Activated CD4-positive, alpha-beta memory T cell treated with anti-CD3 and anti-CD28 coated beads, Interleukin-2, amount 10 ng/mL, durations not matched to agents 7 days and 5 days (primary cell): ENCODE results near the gene YIF1A. TPM values are rescaled to one million over a fixed set of nuclear protein-coding genes. Genes with fewer than 3 reads are reported as not detected.

Source experiments
- CTCF ChIA-PET: fragments of 350-600 bp; sonication (Branson Sonifier 250); formaldehyde crosslinking; loops from one replicate; lab custom pipeline; 2021; ENCODE audit warnings: antibody characterized with exemption, inconsistent platforms; lab: Charles Lee
- POLR2A ChIA-PET: fragments of 350-600 bp; sonication (Branson Sonifier 250); formaldehyde crosslinking; loops from one replicate; lab custom pipeline; 2021; ENCODE audit warnings: antibody characterized with exemption; lab: Charles Lee
- DNase-seq: peaks from one replicate; pipeline ENCODE4 v3.0.0-alpha.2; 2020
- H3K27ac Mint-ChIP-seq: one replicate; pipeline ENCODE4 v1.8.0; 2021; ENCODE audit warnings: mild to moderate bottlenecking, mixed read lengths
- H3K27me3 Mint-ChIP-seq: one replicate; pipeline ENCODE4 v1.8.0; 2021; ENCODE audit warnings: mixed read lengths
- H3K36me3 Mint-ChIP-seq: one replicate; pipeline ENCODE4 v1.8.0; 2021; ENCODE audit warnings: low read depth, mixed read lengths
- H3K4me1 Mint-ChIP-seq: one replicate; pipeline ENCODE4 v1.8.0; 2021; ENCODE audit warnings: mixed read lengths
- H3K4me3 Mint-ChIP-seq: one replicate; pipeline ENCODE4 v1.8.0; 2021; ENCODE audit warnings: mild to moderate bottlenecking, mixed read lengths
- H3K9me3 Mint-ChIP-seq: one replicate; pipeline ENCODE4 v1.8.0; 2021; ENCODE audit warnings: mixed read lengths
- total RNA-seq, 2 experiments: library from RNA; stranded (reverse); gene quantifications; one replicate each; pipeline ENCODE4 v1.2.3, GENCODE V29; 2021

Gene YIF1A
- total RNA-seq, 2 experiments from 2014 or later, result 49.5 to 52.5 TPM

DNA sequence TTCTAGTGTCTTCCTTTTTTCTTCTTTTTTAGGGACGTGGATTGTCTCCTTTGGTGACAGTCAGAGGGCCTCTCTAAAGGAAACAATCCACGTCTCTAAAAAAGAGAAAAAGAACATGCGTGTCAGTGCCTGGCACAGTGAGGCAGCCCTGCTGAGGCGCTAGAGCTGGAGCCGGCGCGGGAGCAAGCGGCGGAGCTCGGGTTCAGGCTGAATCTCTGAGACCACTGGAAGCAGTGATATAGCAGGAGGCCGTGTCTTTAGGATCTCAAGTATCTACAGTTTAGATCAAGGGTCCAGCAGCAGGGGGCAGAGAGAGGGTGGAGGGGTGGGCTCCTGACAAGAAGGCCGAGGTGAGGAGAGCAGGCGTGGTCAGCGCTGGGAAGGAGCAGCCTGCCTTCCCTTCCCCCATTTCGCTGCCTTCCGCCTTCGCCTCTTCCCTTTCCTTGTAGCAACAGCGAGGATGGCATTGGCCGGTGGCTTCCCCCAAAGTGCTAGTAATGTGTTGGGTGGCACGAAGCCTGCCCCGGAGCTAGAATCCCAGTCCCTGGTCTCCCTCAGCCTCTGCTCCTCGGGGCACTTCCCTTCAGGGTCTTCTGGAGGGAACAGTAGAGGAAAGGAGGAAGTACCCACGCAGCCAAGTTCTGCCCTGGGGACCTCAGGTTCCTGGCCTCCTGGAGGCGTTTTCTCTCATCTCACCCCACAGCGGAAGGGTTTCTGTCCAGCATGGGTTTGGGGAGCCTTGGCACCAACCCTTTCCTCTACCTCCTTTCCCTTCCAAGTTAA, 48.8 kb downstream of the YIF1A start:
- H3K4me1 Mint-ChIP-seq, result no peaks in the 10 kb centered on the region
- peak overlapping the region; percentile 35 for H3K27ac Mint-ChIP-seq
- ChIA-PET POLR2A (no interaction called here), CTCF (interaction anchor here (1.0 to 1.8 kb wide), 2 partner anchors 18 to 146 kb away, joined by 4 to 5 read pairs; no protein-coding TSS in a partner anchor)
- no peaks in the 10 kb centered on the region for H3K27me3 Mint-ChIP-seq
- H3K4me3 Mint-ChIP-seq, result no peak overlapping the region
- peaks cover 22% of the 10 kb centered on the region for H3K36me3 Mint-ChIP-seq
- DNase-seq, result no peak
- no peaks in the 10 kb centered on the region for H3K9me3 Mint-ChIP-seq

DNA sequence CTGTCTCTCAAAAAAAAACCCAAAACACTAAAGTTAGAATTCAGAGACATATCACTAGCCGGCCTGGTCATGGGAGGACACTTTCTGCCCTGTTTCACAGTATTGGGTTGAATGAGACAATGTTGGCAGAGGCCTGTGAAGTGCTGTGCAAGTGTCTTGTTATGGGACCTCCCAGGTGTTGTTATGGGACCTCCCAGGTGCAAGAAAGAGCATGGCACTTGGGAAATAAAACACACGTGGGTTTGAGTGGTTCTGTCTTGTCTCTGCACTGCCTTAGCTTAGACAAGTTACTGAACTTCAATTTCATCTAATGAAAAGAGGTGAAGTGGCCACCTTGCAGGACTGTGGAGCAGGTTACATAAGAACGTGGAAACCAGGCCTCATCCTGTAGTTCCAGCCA, 49.4 kb downstream of the YIF1A start:
- Mint-ChIP-seq H3K9me3 (no peaks in the 10 kb centered on the region), H3K27ac (peak overlapping the region; percentile 19)

DNA sequence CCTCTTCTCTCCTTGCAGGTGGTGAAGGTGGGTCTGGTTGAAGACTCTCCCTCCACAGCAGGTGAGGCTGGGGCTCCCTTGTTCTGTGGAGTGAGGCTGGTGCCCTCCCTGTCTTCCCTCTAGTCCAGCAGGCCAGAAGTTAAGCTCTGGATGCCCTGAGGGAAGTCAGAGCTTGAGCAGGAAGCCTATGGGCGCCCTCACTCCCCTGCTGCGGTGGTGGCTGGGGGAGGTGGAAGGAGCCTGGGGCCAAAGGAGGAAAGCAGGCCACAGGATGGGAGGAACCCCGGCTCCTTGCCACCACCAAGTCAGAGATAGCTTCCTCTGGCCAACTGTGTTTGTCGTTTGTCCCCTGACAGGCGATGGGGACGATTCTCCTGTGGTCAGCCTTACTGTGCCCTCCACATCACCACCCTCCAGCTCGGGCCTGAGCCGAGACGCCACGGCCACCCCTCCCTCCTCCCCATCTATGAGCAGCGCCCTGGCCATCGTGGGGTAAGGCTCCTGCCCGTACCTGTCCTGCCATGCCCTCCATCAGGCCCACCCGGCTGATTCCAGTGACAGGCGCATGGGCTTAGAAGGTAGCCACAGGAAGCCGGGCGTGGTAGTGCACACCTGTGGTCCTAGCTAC, 50.0 kb downstream of the YIF1A start:
- ChIA-PET POLR2A (no interaction called here), CTCF (no interaction called here)
- H3K9me3 Mint-ChIP-seq, result no peaks in the 10 kb centered on the region
- no peaks in the 10 kb centered on the region for H3K27me3 Mint-ChIP-seq
- no peak overlapping the region for H3K4me3 Mint-ChIP-seq
- no peak for DNase-seq
- H3K36me3 Mint-ChIP-seq, result peaks cover 25% of the 10 kb centered on the region
- H3K27ac Mint-ChIP-seq, result peak overlapping the region; percentile 19
- H3K4me1 Mint-ChIP-seq, result no peaks in the 10 kb centered on the region

More for the DNA sequence above, 49.4 kb downstream of the YIF1A start:
- H3K27me3 Mint-ChIP-seq, result no peaks in the 10 kb centered on the region
- H3K4me3 Mint-ChIP-seq, result no peak overlapping the region
- CTCF ChIA-PET, result no interaction called here
- H3K36me3 Mint-ChIP-seq, result peaks cover 24% of the 10 kb centered on the region
- DNase-seq, result no peak
- H3K4me1 Mint-ChIP-seq, result no peaks in the 10 kb centered on the region
- POLR2A ChIA-PET, result no interaction called here

DNA sequence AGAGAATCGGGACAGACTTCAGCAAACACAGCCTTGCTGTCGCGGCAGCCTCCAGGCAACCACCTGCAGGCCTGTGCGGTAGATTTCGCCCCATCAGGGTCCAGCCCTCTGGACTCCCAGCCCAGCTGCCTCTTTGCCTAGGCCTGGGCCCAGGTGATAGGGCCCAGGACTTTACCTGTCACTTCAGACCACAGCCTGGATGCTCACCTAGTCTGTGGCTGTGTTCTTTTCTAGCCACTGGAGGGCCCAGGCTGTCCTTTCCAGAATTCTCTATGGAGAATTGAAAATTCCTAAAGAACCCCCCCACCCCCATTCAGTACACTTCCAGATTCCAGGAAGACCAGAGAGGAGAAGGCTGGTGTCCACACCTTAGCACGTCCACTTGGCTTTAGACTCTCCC, 51.1 kb downstream of the YIF1A start:
- POLR2A ChIA-PET, result interaction anchor here (1.4 kb wide), 1 partner anchor 14 kb away, joined by 3 read pairs; no protein-coding TSS in a partner anchor
- no peak overlapping the region for H3K27ac Mint-ChIP-seq
- CTCF ChIA-PET, result no interaction called here
- no peaks in the 10 kb centered on the region for H3K4me1 Mint-ChIP-seq
- no peak overlapping the region for H3K4me3 Mint-ChIP-seq
- H3K27me3 Mint-ChIP-seq, result no peaks in the 10 kb centered on the region
- DNase-seq, result no peak
- no peaks in the 10 kb centered on the region for H3K9me3 Mint-ChIP-seq
- H3K36me3 Mint-ChIP-seq, result peaks cover 25% of the 10 kb centered on the region

DNA sequence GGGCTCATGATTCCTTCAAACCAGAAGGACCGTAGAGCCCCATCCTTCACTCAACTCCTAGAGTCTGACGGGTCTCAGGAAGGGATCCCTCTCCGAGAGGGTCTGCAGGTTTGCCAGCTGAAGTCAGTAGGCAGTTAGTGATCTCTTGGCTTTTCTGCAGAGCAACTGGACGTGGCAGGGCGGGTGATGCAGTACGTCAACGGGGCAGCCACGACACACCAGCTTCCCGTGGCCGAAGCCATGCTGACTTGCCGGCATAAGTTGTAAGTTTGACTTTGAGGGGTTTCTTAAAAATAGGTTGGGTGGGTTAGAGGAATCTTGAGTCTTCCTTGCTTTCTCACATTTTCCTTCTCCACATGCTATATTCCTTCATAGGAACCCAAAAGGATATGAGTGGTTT, 53.8 kb downstream of the YIF1A start:
- Mint-ChIP-seq H3K27me3 (no peaks in the 10 kb centered on the region), H3K36me3 (peaks cover 28% of the 10 kb centered on the region), H3K27ac (no peak overlapping the region), H3K4me1 (no peaks in the 10 kb centered on the region), H3K4me3 (no peak overlapping the region), H3K9me3 (no peaks in the 10 kb centered on the region)
- ChIA-PET CTCF (interaction anchor here (0.9 kb wide), 1 partner anchor 26 kb away, joined by 3 read pairs; no protein-coding TSS in a partner anchor), POLR2A (no interaction called here)
- DNase-seq, result no peak

Other genes with a start within 250 kb of the YIF1A start
- not detected for gene GAL3ST3, start 240.0 kb downstream of the YIF1A start, total RNA-seq
- 100 to 1,000 TPM; 230 to 241 TPM for gene SF3B2, start 236.8 kb downstream of the YIF1A start, total RNA-seq
- gene PACS1, start 218.9 kb downstream of the YIF1A start, total RNA-seq, result 10 to 100 TPM; 86.4 to 95.0 TPM
- gene KLC2, start 31.4 kb downstream of the YIF1A start, total RNA-seq, result 10 to 100 TPM; 32.8 to 33.9 TPM
- 100 to 1,000 TPM; 146 to 150 TPM for gene RAB1B, start 20.5 kb downstream of the YIF1A start, total RNA-seq
- 1 to 10 TPM; 1.9 to 2.1 TPM for gene CNIH2, start 11.0 kb downstream of the YIF1A start, total RNA-seq
- not detected for gene TMEM151A, start 2.8 kb upstream of the YIF1A start, total RNA-seq
- gene CD248, start 27.9 kb upstream of the YIF1A start, total RNA-seq, result not detected
- gene RIN1, start 47.3 kb upstream of the YIF1A start, total RNA-seq, result under 1 TPM; 0.43 to 0.73 TPM
- gene BRMS1, start 56.0 kb upstream of the YIF1A start, total RNA-seq, result 10 to 100 TPM; 39.7 to 40.4 TPM
- 1 to 10 TPM; 8.4 to 8.7 TPM for gene B4GAT1, start 58.5 kb upstream of the YIF1A start, total RNA-seq
- 1 to 10 TPM; 8.4 to 9.0 TPM for gene SLC29A2, start 82.6 kb upstream of the YIF1A start, total RNA-seq
- under 1 TPM in 1 of 2 experiments, not detected in 1; 0.20 TPM for gene NPAS4, start 131.9 kb upstream of the YIF1A start, total RNA-seq
- 10 to 100 TPM; 44.2 to 55.3 TPM for gene MRPL11, start 149.7 kb upstream of the YIF1A start, total RNA-seq
- 1 to 10 TPM; 6.8 to 7.5 TPM for gene PELI3, start 177.8 kb upstream of the YIF1A start, total RNA-seq
- gene DPP3, start 191.3 kb upstream of the YIF1A start, total RNA-seq, result 10 to 100 TPM; 59.3 to 60.6 TPM
- gene BBS1, start 221.5 kb upstream of the YIF1A start, total RNA-seq, result 10 to 100 TPM; 16.8 to 16.9 TPM